ENCODE results near the gene AUH.

- TF ChIP-seq CTCF (conservative IDR thresholded peaks at IDR 0.05; ENCODE audit: low read length) = peak; percentile 41; the same call in 1 of the 2 replicates
- no peak for TF ChIP-seq EZH2phosphoT487 (IDR thresholded peaks at IDR 0.05; ENCODE audit: borderline replicate concordance, low read depth, low read length)
Observed at GRCh38 chr9:91341258-91341746, 20.4 kb downstream of the AUH start.
